ENCODE results near the gene CEBPA. TPM values are rescaled to one million over a fixed set of nuclear protein-coding genes. Genes with fewer than 3 reads are reported as not detected.

Gene CEBPA
- total RNA-seq, 1 experiment from 2014 or later, result 3.2 TPM

DNA sequence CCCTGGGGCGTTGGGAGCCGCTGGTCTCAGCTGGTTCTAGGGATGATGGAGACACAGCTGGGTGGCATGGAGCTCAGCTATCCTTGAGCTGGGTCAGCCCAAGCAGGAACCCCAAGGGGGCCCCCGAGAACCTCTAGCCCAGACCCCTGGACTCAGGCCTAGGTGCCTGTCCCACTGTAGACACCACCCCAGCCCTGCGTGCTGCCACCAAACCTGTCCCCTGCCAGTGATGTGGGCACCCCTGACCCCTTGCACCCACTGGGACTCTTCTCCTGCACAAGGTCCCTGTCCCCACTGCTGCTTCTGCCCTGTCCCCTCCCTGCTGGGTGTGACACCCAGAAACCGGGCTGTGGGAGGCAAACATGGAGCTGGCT lies 26.8 kb downstream of the CEBPA start:
- H3K4me3 Mint-ChIP-seq, result no peak overlapping the region
- Histone ChIP-seq H2BK15ac (ENCODE audit: low read depth, low read length) (no peak overlapping the region), H2BK5ac (ENCODE audit: insufficient read length, low read length) (no peak overlapping the region), H3K4me2 (ENCODE audit: insufficient read depth, insufficient read length, low read length) (no peak overlapping the region), H2BK120ac (ENCODE audit: low read depth, low read length, poor library complexity, severe bottlenecking) (no peak overlapping the region), H3K27me3 (ENCODE audit: insufficient read depth, low read length) (no peaks in the 10 kb centered on the region), H3K9ac (ENCODE audit: extremely low read depth, insufficient read length, low read length) (no peak overlapping the region), H3K79me2 (ENCODE audit: insufficient read depth, low read length) (no peaks in the 10 kb centered on the region), H4K8ac (replicated peaks; ENCODE audit: insufficient read length, low read depth, low read length) (no peak overlapping the region), H3T11ph (ENCODE audit: low read length) (no peak overlapping the region), H3K79me1 (ENCODE audit: insufficient read depth, low read depth, low read length, poor library complexity, severe bottlenecking) (no peaks in the 10 kb centered on the region), H3K56ac (ENCODE audit: insufficient read length, low read depth, low read length) (no peak overlapping the region), H2BK20ac (ENCODE audit: low read depth, low read length, poor library complexity, severe bottlenecking) (no peak overlapping the region), H3K27ac (ENCODE audit: insufficient read length, low read depth, low read length) (no peak overlapping the region), H2AK5ac (ENCODE audit: insufficient read length, low read length) (no peak overlapping the region), H3K14ac (ENCODE audit: insufficient read depth, low read length) (no peak overlapping the region), H4K20me1 (ENCODE audit: control insufficient read depth, insufficient read depth, insufficient read length) (no peaks in the 10 kb centered on the region), H3K23ac (ENCODE audit: insufficient read length, low read depth, low read length) (no peak overlapping the region), H3K4me1 (ENCODE audit: insufficient read depth, low read length) (no peaks in the 10 kb centered on the region), H2BK12ac (ENCODE audit: insufficient read length, low read depth, low read length) (no peak overlapping the region), H3K18ac (ENCODE audit: insufficient read length, low read depth, low read length) (no peak overlapping the region), H2AFZ (ENCODE audit: low read length) (no peak overlapping the region), H3K9me3 (ENCODE audit: control insufficient read depth, low read depth, low read length) (no peaks in the 10 kb centered on the region), H4K91ac (ENCODE audit: insufficient read length, low read depth, low read length) (no peak overlapping the region), H3K23me2 (ENCODE audit: insufficient read length, low read depth, low read length, poor library complexity, severe bottlenecking) (no peaks in the 10 kb centered on the region), H3K4ac (ENCODE audit: low read depth, low read length) (no peak overlapping the region), H4K5ac (ENCODE audit: insufficient read length, low read depth, low read length) (no peak overlapping the region)
- no peaks in the 10 kb centered on the region for H3K36me3 Mint-ChIP-seq (ENCODE audit: insufficient read depth in 1 of 3, low read depth in 3 of 3)
- peaks cover 1% of the 10 kb centered on the region; the same call in 1 of the 2 replicates for H3K27me3 Mint-ChIP-seq (ENCODE audit: low read depth)
- no peak overlapping the region for H3K27ac Mint-ChIP-seq
- DNase-seq, result no peak
- WGBS (ENCODE audit: extremely low coverage, insufficient read length, low lambda C conversion rate), result no CpG with 5 or more reads among the region's 5 CpGs
- no peaks in the 10 kb centered on the region; a peak in 1 of 5 replicates for H3K9me3 Mint-ChIP-seq
- peaks cover 29 to 44% of the 10 kb centered on the region in 2 experiments for H3K4me1 Mint-ChIP-seq
- no peak for TF ChIP-seq CTCF (conservative IDR thresholded peaks at IDR 0.05)

Data from H9 (cell line).